NCI-H345 treated with DMSO at 0.1 percent for 48 hours (cell line): ENCODE data around the gene MOB2.

ENCODE experiments used
- DNase-seq: peaks from one replicate; lab custom pipeline; 2025; ENCODE audit not compliant: unreplicated experiment; lab: John Stamatoyannopoulos, UW

Gene MOB2

DNA sequence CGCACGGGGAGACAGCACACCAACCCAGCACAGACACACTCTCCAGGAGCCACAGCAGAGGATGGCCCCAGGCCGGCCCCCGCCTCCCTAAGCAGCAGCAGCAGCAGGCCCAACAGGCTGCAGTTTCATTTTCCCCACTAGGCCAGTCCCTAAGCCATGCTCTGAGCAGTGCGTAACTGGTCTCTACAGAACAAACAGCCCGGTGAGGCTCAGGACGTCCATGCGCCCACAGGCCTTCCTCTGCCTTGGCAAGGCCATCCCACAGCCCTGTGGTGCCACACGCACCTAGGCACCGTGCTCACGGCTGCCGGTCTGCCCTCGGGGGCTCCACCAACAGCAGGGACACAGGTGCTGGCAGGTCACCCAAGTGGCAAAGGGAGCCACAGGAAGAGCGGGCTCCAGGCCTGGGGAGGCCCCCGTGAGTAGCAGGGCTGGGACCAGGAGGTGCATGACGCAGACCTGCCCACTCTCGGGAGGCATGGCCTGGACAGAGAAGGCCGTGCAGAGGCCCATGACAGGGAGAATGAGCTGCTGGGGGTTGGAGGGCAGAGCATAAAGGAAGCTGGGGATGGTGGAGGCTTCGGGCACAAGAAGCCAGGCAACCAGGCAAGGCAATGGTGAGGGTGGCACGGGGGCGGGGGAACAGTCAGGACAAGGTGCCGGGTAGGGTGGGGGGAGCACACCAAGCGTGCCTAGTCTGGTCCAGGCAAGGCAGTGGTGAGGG lies 1.4 kb upstream of the MOB2 start:
- no peak for DNase-seq

DNA sequence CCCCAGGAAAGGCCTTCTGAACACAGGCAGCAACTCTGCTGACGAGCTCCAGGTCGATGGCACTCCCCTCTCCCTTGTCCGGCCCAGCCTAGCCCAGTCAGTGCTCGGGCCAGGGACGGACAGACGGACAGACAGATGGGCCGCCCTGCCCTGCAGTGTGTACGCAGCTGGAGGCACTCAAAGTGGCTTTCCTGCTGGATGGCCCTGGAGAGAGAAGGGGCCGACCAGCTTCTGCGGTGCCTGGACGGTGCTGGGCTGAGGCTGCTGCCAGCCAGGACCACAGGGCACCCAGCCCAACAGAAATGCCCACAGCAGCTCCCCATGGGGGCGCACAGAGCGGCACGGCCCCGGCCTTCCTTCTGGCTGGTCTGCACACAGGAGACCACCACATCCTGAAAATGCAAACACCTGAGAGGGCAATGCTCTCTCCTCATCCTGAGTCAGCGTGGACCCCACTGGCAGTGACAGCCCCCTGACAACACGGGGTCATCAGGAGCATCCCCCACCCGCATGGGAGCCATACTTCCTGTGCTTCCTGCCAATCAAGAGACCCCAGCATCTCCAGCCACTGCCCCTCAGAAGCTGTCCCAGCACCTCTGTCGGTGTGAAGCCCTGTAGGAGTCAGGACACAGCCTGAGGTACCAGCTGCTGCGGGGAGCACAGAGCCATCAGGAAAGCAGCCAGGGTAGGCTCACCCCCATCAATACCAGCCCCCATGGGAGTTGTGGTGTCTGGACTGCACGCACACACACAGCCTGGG lies 692 bp upstream of the MOB2 start:
- DNase-seq, result no peak

DNA sequence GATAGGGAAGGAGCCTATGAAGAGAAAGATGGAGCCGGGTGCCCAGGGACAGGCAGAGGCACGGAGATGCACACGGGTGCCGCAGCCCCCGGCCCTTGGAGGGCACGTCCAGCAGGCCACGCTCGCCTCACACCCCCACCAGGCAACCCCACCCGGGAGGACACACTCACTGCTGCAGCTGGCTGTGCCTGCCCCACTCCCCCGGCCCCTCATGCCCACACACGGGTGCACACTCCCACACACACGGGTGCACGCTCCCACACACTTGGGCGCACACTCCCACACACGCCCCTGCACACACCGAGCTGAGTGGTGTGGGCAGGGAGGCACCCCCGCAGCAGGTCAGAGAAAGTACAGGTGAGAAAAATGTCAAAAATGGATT lies 1.1 kb downstream of the MOB2 start:
- DNase-seq, result no peak

DNA sequence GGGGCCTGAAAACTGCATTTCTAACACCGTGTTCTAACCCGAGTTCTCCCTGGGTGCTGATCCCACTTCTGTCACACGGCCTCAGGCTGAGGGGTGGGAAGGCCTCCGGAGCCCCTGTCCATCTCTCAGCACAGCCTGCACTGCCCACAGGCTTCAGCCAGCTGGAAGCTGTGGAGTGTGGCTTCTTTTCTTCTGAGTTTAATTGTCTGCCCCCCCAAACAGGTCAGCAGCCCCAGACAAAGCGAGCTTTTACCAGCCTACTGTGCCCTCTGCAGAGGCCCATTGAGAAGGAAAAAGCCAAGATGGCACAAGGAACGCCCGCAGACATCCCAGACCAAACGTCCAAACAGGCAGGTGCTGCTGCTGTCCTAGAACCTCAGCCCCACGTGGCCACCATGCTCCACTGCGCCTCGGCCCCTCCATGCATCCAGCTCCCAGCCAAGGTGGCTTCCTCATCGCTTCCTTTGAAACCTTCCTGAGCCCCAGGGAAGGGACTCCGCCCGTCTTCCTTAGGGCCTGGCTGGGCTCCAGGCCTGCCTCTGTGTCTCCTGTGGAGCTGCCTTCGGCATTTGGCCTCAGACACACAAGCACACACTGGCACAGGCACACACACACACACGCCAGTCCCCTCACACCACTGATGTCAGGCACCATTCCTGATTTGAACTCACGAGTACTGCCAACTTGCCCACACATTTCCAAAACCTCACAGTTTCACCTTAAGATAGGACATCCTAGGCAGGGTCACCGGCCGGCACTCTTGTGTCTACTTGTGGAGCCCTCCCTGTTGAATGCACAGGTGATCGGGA lies 1.7 kb downstream of the MOB2 start:
- DNase-seq, result no peak

DNA sequence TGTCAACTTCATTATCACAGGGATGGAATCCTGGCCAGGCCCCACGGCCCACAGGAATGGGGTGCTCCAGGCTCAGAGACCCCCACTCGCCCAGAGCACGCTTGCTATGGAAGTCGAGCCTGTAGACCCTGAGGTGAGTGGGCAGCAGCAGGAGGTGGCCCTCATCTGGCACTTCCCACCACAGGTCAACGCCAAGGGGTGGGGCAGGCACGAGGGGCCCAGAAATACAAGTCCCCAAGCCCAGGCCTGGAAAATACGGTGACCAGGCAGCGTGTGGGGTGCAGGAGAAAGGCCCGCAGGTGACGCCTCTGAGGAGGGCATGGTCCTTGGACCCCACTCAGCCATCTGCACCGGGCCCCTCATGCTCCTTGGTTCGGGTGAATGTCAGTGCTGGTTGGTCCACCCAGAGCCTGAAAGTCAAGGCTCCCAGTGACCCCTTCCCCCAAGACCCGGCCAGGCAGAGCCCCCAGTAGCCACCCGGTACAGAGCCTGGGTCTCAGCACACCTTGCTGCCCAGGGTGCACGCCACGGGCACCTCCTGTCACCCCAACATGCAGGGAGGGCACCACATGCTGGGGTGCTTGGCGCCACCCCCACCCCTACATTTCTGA lies 2.4 kb downstream of the MOB2 start:
- no peak for DNase-seq

DNA sequence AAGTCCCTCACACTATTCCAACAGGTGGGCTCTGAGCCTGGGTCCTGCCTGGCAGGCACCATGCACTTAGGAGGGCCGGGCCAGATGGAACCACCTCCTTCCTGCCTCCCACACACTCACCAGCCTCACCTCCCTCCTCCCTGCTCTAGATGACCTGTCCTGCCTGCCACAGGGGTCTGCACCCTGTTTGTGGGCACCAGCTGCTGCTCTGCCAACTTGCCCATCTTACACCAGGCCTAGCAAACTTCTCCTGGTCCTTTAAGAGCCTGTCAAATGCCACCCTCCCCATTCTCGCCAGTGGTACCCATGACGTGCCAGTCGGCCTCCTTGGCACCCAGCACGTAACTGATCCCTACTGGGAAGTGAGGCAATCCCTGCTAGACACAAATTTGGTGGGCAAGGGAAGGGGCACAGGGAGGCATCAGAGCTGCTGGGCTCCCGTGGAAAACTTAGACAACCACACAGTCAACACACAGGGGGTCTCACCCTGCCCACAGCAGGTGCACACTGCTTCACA lies 3.1 kb downstream of the MOB2 start:
- DNase-seq, result no peak

DNA sequence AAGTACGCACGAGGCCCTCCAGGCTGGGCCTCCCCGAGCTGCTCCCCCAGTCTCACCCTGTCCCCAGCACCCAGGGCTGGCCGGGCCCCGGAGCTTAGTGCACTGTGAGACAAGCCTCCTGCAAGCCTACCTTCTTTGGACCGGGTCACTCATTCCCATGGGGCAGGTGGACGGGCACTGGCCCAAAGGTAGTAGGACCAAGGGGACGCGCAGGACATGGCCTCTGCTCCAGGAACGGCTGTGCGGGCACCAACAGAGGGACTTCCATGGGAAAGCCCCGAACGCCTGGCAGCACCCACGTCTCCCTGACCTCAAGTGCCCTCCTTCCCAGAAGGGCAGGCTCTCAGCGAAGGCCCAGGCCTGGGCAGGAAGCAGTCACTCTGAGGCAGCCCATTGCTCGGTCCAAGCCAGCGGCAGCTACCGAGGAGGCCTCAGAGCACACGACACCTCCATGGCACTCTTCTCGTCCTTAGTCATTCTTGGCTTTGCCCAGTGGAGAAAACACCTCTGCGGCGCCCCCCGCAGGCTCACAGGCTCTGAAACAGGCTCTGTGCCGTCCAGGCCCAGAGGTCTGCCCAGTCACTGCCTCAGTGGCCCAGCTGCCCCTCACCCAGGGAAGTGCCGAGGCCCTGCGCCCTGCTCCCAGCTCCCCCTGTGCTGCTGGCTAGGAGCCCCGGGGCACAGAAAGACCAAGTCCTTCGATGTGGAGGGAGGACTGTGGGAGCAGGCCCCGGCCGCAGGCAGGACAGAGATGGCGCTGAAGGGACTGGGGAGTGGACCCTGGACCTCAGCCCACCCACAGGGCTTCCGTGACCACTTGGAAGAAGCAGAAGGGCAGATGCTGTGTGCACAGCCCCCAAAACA lies 3.8 kb downstream of the MOB2 start:
- DNase-seq, result no peak

DNA sequence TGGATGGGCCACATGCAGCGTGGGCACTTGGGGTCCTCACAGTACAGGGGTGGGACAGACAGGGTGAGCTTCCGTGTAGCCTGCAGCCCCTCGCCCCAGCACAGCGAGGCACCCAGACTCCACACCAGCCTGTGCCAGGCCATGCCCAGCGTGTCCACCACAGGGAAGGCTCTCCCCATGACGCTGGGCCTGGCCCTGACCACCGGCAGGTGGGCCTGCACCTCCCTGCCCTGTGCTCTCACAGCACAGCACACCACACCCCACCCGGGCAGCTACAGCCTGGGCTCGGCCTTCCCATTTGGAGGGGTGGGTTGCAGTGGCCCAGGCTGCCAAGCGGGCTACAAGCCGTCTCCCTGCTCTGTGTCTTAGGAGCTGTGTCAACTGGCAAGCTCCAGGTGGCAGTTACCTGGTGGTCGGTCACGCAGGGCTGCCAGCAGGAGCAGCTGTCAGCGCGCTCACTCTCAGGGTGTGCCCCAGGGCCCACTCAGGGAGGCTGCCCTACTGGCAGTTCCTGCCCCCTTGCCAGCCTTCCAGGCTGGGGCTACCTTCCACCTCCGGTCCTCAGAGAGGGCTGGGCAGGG lies 4.6 kb downstream of the MOB2 start:
- no peak for DNase-seq

DNA sequence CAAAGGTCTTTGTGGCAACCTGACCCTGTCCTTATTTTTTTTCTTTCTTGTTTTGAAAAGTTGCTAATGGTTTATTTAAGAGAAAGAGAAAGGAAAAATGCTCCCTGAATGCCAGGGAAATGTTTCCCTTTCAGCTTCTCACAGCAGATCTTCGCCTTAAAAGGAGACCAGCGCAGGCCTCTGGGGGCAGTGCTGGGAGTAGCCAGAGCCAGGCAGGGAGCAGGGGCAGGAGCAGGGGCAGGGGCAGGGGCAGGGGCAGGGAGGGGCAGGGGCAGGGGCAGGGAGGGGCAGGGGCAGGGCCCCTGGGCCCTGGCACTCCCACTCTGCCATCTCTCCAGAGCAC lies 5.1 kb downstream of the MOB2 start:
- no peak for DNase-seq

DNA sequence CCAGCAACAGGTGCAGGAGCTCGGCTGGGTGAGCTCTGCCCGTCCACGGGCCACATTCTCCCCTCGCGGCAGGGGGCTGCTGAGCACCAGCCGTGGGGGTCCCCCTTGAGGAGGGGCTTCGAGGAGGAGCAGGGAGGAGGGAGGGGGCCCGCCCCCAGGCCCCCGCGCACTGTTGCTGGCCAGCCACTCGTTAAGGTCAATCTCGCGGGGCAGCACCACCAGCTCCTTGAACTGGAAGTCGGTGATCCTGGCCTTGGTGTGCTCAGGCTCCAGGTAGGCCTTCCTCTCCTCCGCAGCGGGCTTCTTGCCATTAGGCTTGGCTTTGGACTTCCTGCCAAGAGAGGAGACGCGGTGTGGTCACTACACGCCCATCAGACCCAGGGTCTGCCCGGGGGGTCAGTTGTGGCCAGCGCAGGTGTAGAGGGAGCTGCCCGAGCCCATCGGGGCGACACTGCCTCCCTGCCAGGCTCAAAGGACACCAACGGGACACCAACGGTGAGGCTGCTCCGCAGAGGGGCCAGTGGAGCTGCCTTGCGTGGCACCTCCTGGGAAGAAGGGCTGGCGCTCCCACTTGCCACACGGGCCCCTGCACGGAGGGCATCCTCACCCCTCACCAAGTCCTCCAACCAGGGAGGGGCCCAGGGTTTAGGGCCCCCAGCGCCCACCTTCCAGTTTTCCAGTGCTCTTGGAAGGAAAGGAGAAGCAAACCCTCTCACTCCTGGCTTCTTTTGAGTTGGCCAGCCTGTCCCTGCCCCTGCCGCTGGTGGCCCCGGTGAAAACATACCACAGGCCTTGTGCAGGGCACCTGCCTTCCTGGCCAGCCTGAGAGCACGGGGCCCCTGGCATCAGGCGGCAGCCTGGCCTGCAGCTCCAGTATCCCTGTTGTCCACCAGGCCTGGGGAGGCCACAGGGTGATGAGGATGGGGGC lies 5.8 kb downstream of the MOB2 start:
- no peak for DNase-seq

DNA sequence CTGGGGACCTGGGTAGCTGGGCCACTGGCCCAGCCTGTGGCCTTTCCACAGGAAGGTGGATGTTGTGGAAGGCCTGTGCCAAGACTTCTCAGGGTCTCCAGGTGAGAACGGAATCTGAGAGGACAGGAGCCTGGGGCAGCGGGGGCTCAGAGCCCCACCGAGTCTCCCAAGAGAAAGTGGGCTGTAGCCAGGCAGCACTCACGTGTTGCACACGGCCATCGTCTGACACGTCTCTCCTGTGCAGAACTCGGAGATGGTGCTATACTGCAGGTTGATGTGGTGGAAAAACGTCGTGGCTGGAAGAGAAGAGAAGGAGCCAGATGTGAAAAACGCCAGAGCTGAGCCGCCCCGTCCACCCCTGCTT lies 6.4 kb downstream of the MOB2 start:
- DNase-seq, result no peak

DNA sequence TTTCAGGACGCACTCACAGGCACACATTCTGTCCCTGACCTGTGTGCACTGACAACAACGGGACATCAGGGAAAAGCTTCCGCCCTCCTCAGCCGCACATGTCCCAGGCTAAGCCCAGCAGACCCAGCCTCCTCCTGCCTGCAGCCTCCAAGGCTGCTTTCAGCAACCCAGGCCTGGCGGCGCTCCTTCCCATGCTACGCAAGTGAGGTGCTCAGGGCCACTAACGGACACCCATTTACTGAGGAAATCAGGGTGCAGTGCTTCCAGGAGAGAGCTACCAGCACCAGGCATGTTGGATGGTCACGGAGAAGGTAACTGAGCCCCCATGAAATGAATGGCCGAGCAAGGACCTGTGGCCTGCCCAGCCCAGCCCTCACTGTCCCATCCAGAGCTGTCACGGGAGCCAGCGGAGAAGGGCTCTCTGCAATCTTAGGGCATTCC lies 6.9 kb downstream of the MOB2 start:
- no peak for DNase-seq

DNA sequence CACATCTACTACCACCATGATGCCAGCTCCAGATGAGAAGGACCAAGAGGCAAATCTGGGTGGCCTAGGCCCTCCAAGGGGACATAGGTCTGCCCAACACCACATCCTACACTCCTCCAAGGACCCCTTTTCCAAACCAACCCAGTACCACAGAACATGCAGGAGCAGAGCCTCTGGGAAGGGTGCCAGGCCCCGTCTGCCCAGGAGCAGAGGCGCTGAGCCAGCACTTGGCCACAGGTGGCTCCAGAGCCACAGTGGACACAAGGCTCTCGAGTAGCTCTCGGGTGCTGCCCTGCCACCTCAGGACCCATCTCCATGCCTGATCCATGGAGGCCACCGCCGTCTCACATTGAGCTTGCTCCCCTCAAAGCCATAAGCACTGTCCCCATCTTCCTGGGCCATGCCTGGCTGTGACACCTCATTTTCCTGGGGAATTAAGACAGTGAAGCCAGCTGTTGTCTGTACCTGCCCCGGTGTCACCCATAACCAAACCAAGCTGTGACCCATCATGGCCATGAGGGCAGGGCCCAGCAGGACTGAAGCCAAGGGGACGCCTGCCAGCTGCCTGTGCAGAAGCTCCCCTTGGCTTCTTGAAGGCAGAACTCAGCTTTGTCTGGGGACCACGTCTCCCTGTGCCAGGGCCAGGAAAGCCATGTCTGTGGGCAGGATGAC lies 7.4 kb downstream of the MOB2 start:
- DNase-seq, result no peak

DNA sequence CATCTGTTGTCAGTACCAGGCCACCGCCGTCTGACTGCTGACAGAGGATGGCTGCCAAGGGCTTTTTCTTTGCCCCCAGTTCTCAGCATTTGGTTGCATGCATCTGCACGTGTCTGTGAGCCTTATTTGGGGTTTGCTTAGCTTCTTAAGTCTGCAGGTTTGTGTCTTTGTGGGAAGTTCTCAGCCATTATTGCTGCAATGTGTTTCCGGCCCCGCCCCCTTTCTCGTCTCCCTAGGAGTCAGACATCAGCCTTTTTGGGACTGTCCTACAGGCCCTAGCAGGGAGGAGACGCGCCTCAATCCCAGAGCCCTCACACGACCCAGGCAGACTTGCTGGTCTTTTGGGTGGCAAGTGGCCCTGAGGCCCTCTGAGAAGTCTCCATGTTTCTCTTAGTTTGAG lies 8.0 kb downstream of the MOB2 start:
- no peak for DNase-seq

DNA sequence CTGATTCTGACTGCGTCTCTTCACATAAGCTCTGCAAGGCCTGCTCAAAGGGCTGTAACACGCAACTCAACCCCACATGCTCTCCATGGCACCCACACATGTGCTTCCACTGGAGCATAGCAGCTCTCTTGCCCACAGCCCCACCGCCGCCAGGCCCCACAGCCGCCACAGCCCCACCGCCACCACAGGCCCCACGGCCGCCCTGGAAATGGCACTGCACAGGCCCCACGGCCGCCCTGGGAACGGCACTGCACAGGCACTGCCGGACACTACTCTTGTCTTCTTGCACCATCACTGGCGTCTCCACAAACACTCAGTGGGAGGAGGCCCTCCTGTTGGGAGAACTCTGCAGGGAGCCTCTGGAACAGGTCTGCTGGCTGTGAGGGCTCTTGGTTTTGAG lies 8.6 kb downstream of the MOB2 start:
- no peak for DNase-seq

DNA sequence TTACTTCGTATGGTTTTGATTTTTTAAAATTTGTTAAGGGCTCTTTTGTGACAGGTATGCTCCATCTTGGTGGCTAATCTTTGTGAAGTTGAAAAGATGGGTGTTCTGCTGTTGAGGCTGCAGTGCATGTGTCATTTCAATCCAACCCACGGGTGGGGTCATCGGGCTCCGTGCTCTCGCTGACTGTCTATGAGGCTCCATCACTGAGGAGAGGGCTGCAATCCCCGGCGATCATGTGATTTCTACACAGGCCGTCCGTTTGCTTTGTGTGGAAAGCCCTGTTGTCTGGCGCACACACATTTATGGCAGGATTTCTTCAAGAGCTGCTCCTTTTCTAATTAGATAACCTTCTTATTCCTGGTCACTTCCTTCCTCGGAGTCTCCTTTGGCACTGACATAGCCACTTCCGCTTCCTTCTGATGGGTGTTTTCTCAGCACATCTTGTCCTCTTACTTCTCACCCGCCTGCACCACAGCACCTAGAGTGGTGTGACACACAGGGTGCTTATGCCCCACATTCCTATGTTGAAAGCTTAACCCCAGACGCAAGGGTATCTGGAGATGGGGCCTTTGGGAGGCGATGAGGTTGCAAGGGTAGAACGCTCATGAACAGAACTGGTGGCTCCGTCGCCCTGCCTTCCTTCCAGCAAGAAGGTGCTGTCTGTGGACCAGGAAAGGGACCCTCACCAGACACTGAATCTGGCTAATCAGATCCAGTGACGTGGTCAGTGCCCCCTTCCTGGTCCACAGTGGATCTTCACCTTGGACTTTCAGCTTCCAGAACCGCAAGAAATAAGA lies 9.4 kb downstream of the MOB2 start:
- no peak for DNase-seq

DNA sequence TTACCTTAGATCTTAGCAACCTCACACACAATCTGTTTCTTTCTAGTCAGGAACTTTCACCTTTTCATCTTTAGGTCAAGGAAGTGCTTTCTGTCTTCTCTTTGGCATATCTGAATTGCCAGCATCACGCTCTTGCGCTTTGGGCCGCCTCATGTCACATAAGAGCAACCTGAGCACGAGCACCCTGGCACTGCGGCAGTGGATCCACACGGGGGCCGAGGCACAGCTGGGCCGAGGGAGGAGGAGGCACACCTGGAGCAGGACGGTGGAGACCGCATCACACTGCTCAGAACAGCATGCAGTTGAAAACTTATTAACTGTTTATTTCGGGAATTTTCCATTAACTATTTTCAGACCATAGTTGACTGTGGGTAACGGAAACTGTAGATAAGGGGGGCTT lies 10.7 kb downstream of the MOB2 start:
- DNase-seq, result no peak

DNA sequence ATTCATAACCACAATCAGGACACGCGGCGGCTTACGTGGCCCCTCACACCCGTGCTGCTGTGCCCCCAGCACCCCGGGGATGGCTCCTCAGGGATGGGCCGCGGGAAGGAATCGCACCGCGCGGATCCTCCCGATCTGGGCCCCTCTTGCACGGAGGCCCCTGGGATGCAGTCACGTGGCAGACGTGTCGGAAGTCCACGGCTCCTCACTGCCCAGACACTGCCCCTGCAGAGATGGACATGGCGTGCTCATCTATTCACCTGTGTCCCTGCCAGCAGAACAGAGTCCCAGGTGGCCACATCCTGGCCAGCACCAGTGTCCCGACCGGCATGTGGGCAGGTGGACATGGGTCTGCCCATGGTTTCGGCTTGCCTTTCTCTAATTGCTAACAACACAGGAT lies 12.8 kb downstream of the MOB2 start:
- no peak for DNase-seq
